Omental fat pad (tissue), 4 donors: ENCODE data around the gene SMIM9. TPM values are rescaled to one million over a fixed set of nuclear protein-coding genes. Genes with fewer than 3 reads are reported as not detected.
"Not testable (repeated sequence)": the region's sequence is repeated elsewhere in the genome, so short reads cannot be mapped to it uniquely, and the experiment has no call there.

Experiments
- ATAC-seq: fragments of 150-250 bp; one replicate; pipeline ENCODE4 v1.9.1; 2016; ENCODE audit warnings: mild to moderate bottlenecking, moderate library complexity; ENCODE audit not compliant: low FRiP score
- DNase-seq: peaks from one replicate; pipeline ENCODE4 v3.0.0-alpha.2; 2019; ENCODE audit warnings: low spot score
- CTCF ChIP-seq, 3 donors: fragments of 450-650 bp; IDR thresholded peaks; one replicate each; pipeline ENCODE4 v1.5.1; 2016 to 2017; ENCODE audit warnings: antibody characterized with exemption in 3 of 3, mild to moderate bottlenecking in 3 of 3, moderate library complexity in 2 of 3
- total RNA-seq, 4 donors: library from RNA; depleted of rRNA; stranded (reverse); fragments of >200 nt; gene quantifications; one replicate each; pipeline ENCODE4 v1.1.0, GENCODE V29; 2016

Gene SMIM9
- total RNA-seq, 4 donors from 2014 or later: 7.3 TPM; not detected in 3

DNA sequence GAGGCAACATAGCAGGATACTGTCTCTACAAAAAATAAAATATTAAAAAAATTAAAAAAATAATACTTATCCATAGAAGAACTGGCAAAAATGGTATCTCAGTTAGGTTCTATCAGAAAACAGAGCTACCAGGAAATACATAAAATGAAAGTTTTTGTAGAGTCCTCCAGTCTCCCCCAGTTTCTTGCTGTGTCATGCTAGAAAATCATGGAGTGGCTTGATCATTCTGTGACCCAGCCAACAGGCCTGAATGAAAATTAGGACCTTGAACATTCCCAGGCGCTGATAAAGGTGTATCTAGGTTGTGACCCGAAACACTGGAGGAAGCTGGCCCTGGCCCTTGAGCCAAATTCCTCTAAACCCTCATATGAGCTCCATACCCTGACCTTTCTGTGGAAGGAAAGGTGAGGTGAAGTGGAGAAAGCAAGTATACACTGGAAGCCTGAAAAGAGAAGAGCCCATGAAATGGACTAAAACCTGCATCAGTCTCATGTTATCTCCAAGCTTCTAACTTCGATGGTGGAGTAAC, 652 bp downstream of the SMIM9 start:
- TF ChIP-seq CTCF (IDR thresholded peaks at IDR 0.05): no peak
- DNase-seq (no peak), ATAC-seq (no peak)

DNA sequence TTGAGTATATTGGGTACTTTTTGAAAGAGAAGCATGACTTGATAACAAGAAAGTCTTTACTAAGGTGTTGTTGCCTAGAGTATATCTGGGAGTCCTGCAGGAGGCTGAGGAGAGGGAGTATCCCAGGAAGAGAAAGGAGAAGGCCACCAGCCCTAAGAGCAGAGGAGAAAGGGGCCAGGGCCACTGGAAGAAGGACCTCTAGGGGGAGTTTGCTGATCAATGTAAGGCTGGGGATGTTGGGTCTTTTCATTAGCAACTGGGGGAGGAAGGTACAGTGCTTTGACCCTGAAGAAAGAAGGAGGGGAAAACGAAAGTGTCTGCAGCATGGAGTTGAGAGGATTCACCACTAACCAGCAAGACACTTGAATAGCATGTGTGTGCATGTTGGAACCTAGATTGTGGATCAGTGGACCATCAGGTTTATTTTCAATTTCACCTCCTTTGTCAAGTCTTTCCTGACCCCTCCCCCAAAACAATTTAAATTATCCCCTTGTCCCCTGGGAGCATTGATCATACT, 4.5 kb downstream of the SMIM9 start:
- DNase-seq (no peak), ATAC-seq (no peak)
- TF ChIP-seq CTCF (IDR thresholded peaks at IDR 0.05): no peak

DNA sequence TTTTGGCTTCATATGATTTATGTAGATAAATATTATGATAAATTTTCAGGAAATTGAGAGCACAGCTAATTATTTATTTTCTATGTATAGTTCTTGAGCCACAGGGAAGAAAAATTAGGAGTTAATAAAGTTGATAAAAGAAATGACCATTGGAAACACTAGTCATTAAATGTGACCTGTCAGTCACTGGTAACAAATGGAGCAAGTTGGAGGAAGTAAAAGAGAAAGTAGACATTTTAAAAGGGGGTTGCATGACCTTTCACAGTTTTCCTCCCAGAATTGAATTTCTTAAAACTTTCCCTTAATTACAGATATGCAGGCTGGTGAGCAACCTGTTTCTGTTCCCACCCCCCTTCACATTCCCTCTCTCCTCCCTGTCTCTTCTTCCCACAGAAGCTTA, 5.3 kb downstream of the SMIM9 start:
- no peak for TF ChIP-seq CTCF (IDR thresholded peaks at IDR 0.05)
- no peak for DNase-seq

GRCh38 chrX:154828016-154828408, 6.5 kb downstream of the SMIM9 start:
- ATAC-seq (no peak), DNase-seq (no peak)
- no peak for TF ChIP-seq CTCF (IDR thresholded peaks at IDR 0.05)

More for the DNA sequence above, 5.3 kb downstream of the SMIM9 start:
- ATAC-seq: no peak

DNA sequence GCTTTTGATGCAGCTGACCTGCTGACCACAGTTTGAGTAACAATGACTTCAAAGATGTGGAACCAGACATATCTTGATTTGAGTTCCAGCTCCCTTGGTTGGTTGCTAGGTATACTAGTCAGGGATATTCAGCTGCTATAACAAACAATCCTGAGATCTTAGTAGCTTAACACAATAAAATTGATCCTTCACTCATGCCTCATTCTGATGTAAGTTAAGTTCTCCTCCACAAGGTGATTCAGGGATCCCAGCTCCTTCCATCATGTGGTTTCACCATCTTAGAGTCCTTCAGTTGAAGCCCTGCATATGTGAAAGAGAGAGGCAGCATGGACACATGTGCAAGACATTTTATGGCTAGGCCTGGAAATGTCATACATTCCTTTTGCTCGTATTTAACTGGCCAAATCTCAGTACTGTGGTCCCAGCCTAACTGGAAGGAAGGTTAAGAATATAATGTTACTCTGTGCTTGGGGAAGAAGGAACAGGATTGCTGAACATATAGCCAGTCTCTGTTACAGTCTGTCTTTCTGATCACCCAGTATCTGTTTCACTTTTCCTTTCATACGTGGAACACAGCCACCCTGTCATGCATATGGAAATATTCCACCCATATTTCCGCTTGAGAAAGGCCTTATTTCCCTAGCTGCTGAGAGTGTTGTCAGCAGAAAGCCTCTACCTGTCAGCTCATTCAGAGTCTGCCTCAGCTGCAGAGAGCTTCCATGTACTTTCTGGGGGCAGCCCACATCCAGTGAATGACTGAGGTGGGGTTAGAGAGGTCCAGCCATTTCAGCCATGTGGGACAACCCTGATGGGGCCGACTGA, 7.1 kb downstream of the SMIM9 start:
- DNase-seq: no peak
- TF ChIP-seq CTCF (IDR thresholded peaks at IDR 0.05): no peak
- no peak for ATAC-seq

DNA sequence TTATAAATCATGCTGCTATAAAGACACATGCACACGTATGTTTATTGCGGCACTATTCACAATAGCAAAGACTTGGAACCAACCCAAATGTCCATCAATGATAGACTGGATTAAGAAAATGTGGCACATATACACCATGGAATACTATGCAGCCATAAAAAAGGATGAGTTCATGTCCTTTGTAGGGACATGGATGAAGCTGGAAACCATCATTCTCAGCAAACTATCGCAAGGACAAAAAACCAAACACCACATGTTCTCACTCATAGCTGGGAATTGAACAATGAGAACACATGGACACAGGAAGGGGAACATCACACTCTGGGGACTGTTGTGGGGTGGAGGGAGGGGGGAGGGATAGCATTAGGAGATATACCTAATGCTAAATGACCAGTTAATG, 8.9 kb downstream of the SMIM9 start:
- not testable (repeated sequence) for ATAC-seq

GRCh38 chrX:154824638-154825037, 9.8 kb downstream of the SMIM9 start:
- DNase-seq (no peak), ATAC-seq (no peak)
- TF ChIP-seq CTCF (IDR thresholded peaks at IDR 0.05): no peak

More for the DNA sequence above, 8.9 kb downstream of the SMIM9 start:
- DNase-seq: not testable (repeated sequence)
